Stimulated activated CD4-positive, alpha-beta T cell treated with anti-CD3 and anti-CD28 coated beads, Interleukin-1b, Interleukin-23, amount 100 ng/mL, for 4 hours (primary cell): ENCODE measurements around the gene DAAM2.

Source experiments
- DNase-seq, 2 donors: peaks; one replicate each; pipeline ENCODE4 v3.0.0-alpha.2; 2020; ENCODE audit warnings: low read depth in 2 of 2

The DAAM2 gene

GRCh38 chr6:39787322-39787721 is 4.9 kb upstream of the DAAM2 start:
- no peak for DNase-seq

GRCh38 chr6:39790772-39791171 is 1.4 kb upstream of the DAAM2 start:
- DNase-seq: no peak

DNA sequence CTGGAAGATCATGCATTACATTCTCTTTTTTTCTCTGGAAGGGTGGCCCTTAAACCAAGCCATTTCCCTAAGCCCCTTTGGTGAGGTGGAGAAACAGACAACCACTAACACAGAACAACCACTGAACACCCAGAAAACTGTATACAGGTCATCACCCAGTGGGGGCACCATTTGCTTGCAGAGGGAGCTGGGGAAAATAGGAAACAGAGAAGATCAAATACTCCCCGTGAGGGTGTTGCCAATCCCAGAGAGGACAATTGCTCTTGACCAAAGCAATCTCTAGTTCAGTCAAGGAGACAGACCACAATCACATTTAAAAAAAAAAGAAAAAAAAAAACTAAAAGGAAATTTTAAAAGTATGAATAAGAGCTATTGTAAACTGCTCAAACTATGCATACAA is 865 bp upstream of the DAAM2 start:
- no peak for DNase-seq

DNA sequence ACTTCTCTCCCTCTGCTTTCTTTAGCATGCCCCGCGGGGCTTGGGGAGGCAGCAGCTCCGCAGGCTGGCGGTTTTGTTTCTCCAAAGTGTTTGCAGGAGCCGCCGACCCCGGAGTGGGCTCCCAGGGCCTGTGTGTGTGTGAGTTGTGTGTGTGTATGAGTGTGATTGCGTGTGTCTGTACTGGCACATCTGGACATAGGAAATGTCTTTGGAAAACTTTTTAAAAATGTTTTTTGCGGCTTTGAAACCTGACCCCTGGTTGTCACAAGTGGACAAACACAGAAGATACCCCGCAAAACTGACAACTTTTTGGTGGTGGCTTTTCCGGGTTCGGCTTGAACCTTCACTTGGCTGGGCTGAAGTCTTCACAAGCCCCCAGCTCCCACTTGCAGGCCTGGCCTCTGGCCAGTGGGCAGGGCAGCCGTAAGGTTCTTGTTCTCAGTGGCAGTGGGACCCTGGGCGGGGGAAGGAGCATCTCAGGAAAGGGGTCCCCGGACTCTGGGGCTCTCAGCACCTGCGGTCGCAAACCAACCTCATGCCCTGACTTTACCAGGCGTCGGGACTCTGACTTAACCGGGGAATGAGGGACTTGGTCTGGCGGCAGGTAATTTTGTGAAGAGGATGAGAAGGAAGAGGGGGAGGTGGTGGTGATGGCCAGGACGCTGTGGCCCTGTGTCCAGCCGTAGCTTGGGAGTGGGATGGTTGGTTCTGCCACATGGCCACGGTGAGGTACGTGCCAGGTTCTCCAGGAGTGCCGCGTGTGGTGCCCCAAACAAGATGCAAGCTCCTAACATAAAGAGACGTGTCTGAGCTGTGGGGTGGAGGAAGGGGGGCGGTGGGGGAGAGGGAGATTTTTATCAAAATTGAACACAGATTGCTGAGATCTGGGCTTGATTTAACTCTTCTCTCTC is 619 bp downstream of the DAAM2 start:
- DNase-seq: no peak

GRCh38 chr6:39793516-39793915 is 1.3 kb downstream of the DAAM2 start:
- DNase-seq: no peak

GRCh38 chr6:39794231-39794630 is 2.1 kb downstream of the DAAM2 start:
- DNase-seq: no peak

DNA sequence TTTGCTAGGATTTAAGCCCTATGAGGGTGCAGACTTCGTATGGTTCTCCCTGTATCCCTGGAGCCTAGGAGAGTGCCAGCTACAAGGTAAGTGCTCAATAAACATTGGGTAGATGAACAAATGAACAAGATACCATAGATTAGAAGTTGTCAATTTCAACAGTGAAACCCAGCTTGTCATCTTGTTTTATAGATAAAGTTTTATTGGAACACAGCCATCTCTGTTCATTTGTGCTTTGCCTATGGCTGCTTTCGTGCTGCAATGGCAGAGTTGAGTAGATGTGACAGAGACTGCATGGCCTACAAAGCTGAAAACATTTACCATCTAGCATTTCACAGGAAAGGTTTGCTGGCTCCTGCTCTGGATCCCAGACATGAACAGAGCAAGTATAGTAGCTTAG is 5.6 kb downstream of the DAAM2 start:
- no peak for DNase-seq

- DNase-seq: no peak
Observed at GRCh38 chr6:39800034-39801032, 8.2 kb downstream of the DAAM2 start.

DNA sequence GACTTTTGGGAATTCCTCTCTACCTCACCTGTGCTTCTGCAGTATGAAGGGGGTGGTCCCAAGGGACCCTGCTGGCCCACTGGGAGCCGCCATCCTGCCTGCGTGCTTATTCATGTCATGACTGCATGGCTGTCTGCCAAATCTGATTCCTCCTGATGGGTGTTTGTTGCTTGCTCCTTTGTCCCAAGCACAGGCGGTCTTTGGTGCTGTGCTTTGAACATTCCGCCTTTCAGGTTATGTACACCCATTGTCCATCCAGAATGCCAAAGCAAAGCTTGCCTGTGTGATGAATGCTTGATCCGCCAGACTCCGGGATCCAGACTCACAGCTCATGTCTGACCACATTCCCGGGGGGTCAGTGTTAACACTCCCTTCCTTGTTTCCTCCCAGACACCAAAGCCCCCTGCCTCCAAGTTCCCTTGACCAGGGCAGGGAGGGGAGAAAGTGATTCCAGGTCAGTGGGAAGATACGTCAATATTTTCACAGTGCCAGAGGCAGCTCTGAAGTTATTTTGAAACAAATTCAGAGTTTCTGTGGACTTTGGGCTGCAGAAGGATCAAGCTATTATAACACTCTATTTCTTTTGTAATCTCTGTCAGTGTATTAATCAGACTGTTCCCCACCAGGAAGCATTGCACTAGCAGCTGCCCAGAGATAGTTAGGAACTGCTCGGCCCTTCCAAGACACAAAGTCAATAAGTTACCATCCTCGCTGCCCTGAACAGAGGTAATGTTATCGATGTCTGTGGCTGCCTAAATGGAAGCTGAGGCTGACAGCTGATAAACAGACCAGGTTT is 9.5 kb downstream of the DAAM2 start:
- no peak for DNase-seq

DNA sequence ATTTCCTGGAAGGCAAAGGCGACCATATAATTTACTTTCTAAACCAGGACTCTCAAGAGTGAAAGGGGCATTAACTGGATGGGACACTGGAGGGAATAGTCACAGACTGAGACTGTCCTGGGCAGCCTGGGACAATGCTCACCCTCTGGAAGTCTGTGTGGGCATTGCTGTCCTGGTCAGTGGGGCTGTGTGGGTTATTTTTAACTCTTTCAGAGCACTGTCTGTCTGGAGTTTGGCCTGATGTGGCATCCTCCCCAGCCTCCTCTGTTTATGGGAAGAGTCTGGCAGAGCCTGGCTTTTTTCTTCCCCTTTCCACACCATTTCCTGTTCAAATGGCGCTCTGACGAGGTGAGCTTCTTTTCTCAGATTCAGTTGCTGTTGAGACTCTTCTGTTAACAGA is 11.7 kb downstream of the DAAM2 start:
- DNase-seq: no peak

DNA sequence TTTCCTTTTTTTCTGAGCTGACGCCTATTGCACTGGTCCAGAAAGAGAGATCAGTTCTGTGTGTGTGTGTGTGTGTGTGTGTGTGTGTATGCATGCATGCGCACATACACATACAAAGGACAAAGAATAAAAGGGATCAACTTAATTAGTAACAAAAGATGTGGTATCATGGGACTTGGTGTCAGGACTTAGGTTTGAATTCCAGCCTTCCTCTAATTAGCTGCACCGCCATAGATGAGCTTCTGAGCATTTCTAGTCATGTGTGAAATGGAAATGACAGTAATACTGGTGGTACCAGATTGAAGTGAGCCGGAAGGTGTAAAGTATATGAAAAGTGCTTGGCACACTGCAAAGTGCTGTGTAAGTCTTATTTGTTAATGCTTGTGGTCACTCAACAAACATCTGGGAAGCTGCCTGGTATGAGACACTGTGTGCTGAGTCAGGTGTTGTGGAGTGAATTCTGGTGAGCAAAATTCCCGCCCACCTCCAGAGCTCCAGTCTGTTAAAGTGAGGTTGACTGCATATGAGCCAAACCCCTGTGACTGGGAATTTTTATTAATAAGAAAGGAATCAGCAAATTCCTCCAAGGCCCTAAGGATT is 12.4 kb downstream of the DAAM2 start:
- no peak for DNase-seq

DNA sequence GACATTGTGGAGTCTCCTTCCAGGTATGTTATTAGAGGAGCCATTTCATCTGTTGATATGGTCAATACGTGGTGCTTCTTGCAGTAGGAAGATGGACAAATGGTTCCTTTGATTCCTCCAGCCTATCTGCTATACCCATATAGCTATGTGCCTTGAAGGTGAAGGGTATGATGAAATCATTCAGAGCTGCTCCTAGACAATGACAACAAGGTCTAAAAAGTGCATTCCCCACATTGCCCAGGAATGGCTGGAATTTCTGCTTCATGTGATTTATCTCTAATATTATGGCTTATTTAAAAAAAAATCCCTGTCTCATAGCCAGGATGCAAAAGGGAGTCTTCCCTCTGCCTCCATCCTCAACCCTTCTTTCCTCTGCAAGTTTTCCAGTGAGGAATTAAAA is 14.1 kb downstream of the DAAM2 start:
- no peak for DNase-seq

- DNase-seq: no peak
Observed at GRCh38 chr6:39808346-39808745, 16.2 kb downstream of the DAAM2 start.

- DNase-seq: no peak
Observed at GRCh38 chr6:39808964-39809363, 16.8 kb downstream of the DAAM2 start.

DNA sequence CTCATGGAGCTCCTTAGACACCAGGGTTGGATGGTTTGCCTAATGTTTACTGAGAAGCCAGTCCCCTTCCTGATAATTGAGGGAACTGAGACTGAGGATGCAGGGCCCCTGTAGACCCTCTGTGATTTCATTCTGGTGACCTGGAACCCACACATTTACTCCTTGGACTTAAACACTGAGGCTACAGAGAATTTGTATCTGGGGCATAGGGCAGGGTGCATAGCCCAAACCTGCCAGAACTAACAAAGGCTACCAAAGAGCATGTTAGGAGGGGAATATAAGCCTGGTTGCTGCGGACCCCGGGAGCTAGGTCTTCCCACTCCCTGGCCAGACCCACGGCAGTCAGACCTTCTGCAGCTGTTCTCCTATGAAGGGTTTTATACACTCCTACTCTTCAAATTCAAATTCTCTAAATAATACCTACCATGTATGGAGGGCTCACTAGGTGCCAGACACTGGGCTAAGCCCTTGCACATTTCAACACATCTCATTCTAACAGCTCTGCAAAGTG is 19.7 kb downstream of the DAAM2 start:
- DNase-seq: no peak

DNA sequence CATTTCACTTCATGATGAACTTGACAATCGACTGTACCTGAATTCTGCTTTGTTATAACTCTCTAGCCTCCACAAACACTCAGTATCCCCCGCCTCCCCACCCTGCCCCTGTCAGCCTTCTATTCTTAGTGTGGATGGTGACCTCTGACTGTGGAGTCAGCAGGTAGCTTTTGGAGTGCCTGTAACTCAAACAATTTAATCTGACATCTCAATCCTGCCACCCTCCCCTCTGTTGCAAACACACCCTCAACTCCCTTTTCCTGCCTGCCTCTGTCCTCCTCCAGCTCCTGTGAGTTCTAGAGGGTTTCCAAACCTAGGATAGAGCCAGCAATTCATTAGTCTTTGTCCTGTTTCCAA is 20.3 kb downstream of the DAAM2 start:
- no peak for DNase-seq

GRCh38 chr6:39812853-39813533 is 20.8 kb downstream of the DAAM2 start:
- DNase-seq: no peak

DNA sequence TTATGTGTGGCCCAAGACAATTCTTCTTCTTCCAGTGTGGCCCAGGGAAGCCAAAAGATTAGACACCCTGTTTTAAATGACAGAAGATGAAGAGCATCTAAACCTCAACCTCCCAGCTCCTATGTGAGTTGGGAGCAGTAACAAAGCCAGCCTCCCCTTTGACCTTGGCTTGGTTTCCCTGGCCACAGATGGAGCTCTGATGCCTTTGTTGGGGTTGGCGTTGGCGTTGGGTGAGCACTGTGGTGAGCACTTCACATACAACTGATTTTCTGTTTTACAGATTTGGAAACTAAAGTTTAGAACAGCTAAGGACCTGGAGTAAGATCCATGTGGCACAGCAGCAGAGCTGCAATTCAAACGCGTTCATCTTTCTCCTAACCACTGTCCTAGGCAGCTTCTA is 22.1 kb downstream of the DAAM2 start:
- DNase-seq: no peak

DNA sequence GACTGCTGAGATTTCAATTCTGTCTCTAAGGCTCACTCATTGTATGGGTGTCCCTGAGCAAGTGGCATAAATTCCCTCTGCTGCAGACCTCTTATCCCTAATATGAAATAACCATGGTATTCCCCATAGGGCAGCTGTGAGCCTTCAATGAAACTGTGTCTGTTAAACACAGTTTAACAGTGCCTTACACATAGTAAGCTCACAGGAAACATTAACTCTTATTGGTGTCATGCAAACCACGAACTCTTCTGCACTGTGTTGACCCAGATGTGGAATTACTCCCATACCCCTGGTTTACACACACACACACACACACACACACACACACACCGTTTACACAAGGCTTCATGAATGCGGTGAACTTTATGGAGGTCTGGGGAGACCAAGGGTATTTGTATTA is 23.2 kb downstream of the DAAM2 start:
- DNase-seq: no peak

GRCh38 chr6:39816747-39817146 is 24.6 kb downstream of the DAAM2 start:
- DNase-seq: no peak

GRCh38 chr6:39818695-39819094 is 26.5 kb downstream of the DAAM2 start:
- DNase-seq: no peak
